DLD1 (cell line): ENCODE measurements around the gene ARHGDIG.
"Not testable (repeated sequence)": the region's sequence is repeated elsewhere in the genome, so short reads cannot be mapped to it uniquely, and the experiment has no call there.

ENCODE experiments used
- in situ Hi-C: cut with HindIII; loops from 2 replicates; pipeline ENCODE4 v1.10.0; 2017; ENCODE audit warnings: low sequenced_read_pairs

ARHGDIG gene

GRCh38 chr16:280552-280951, at the start of gene ARHGDIG:
Gene ARHGDIG, plus strand, starts transcription at chr16:280591. Its CDS starts 90 bp downstream, at chr16:280681.
- in situ Hi-C loops: no loop called here

GRCh38 chr16:230949-231348, 49.4 kb upstream of the ARHGDIG start:
- in situ Hi-C loops: no loop called here

- in situ Hi-C loops: no loop called here
Observed at GRCh38 chr16:234468-235305, 45.7 kb upstream of the ARHGDIG start, which contains the start of gene FAM234A. Gene FAM234A, plus strand, starts transcription at chr16:234821. Its CDS starts 19,593 bp downstream, at chr16:254414.

GRCh38 chr16:239948-240277, 40.5 kb upstream of the ARHGDIG start:
- in situ Hi-C loops: no loop called here

GRCh38 chr16:240559-240958, 39.8 kb upstream of the ARHGDIG start:
- in situ Hi-C loops: no loop called here

- in situ Hi-C loops: no loop called here
Observed at GRCh38 chr16:242281-242680, 38.1 kb upstream of the ARHGDIG start.

GRCh38 chr16:243348-243747, 37.0 kb upstream of the ARHGDIG start:
- in situ Hi-C loops: no loop called here

GRCh38 chr16:245105-245504, 35.3 kb upstream of the ARHGDIG start:
- in situ Hi-C loops: no loop called here

- in situ Hi-C loops: no loop called here
Observed at GRCh38 chr16:247027-247426, 33.4 kb upstream of the ARHGDIG start.

- in situ Hi-C loops: no loop called here
Observed at GRCh38 chr16:249431-249830, 31.0 kb upstream of the ARHGDIG start.

- in situ Hi-C loops: no loop called here
Observed at GRCh38 chr16:252366-253337, 27.7 kb upstream of the ARHGDIG start.

- in situ Hi-C loops: no loop called here
Observed at GRCh38 chr16:253833-254232, 26.6 kb upstream of the ARHGDIG start.

- in situ Hi-C loops: no loop called here
Observed at GRCh38 chr16:254461-254860, 25.9 kb upstream of the ARHGDIG start.

GRCh38 chr16:255183-255582, 25.2 kb upstream of the ARHGDIG start:
- in situ Hi-C loops: no loop called here

GRCh38 chr16:258091-258490, 22.3 kb upstream of the ARHGDIG start:
- in situ Hi-C loops: not testable (repeated sequence)

- in situ Hi-C loops: no loop called here
Observed at GRCh38 chr16:259226-259625, 21.2 kb upstream of the ARHGDIG start.

- in situ Hi-C loops: no loop called here
Observed at GRCh38 chr16:259814-260253, 20.6 kb upstream of the ARHGDIG start.

- in situ Hi-C loops: no loop called here
Observed at GRCh38 chr16:260326-260725, 20.1 kb upstream of the ARHGDIG start.

- in situ Hi-C loops: no loop called here
Observed at GRCh38 chr16:261031-261691, 19.2 kb upstream of the ARHGDIG start.

- in situ Hi-C loops: no loop called here
Observed at GRCh38 chr16:262121-262745, 18.2 kb upstream of the ARHGDIG start.
